ENCODE measurements around the gene AMDHD1.

Gene AMDHD1

DNA sequence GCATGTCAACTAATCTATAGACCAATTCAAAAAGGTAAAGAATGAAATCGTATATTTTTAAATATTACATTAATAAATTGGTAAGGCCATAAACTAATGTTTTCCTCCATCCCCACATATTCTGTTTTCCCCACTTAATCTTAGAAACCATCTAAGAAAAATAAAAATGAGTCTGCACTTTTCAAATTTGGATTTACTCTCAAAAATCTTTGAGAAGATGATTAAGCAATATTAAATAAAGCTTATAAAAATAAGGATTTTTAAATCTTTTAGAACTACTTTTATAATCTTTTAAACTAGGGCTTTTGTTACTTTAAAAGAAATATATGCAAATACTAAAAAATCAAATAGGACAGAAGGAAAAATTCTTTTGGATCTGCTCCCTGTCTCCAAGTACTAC lies 63.6 kb downstream of the AMDHD1 start (continued):
- TF ChIP-seq, protein P1, sequence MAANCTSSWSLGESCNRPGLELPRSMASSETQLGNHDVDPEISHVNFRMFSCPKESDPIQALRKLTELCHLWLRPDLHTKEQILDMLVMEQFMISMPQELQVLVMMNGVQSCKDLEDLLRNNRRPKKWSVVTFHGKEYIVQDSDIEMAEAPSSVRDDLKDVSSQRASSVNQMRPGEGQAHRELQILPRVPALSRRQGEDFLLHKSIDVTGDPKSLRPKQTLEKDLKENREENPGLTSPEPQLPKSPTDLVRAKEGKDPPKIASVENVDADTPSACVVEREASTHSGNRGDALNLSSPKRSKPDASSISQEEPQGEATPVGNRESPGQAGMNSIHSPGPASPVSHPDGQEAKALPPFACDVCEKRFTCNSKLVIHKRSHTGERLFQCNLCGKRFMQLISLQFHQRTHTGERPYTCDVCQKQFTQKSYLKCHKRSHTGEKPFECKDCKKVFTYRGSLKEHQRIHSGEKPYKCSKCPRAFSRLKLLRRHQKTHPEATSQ (tag by site-specific recombination; IDR thresholded peaks at IDR 0.05): no peak
- TF ChIP-seq ZBTB17 (tag by site-specific recombination; IDR thresholded peaks at IDR 0.05): no peak

DNA sequence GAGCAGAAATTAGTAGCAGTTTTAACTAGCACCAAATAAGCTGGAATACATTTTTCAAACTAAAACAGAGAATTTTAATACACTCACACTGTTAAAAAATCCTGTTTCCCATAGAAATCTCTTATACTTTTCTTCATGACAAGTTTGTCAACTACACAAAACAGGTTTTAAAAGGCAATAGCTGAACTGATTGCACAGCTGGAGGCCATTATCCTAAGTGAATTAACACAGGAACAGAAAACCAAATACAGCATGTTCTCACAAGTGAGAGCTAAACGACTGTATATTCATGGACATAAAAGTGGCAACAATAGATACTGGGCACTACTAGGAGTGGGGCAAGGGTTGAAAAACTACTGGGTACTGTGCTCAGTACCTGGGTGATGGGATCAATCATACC lies 64.6 kb downstream of the AMDHD1 start:
- CTCF ChIA-PET: interaction anchor here (0.7 to 2.2 kb wide), 2 partner anchors 10 to 88 kb away, joined by 3 to 11 read pairs; no protein-coding TSS in a partner anchor
- H3K36me3 ChIP-seq (ENCODE audit: control insufficient read depth in 2 of 2, insufficient read depth in 1 of 2, low read length in 2 of 2): peaks cover 39 to 82% of the 10 kb centered on the region in 2 experiments

DNA sequence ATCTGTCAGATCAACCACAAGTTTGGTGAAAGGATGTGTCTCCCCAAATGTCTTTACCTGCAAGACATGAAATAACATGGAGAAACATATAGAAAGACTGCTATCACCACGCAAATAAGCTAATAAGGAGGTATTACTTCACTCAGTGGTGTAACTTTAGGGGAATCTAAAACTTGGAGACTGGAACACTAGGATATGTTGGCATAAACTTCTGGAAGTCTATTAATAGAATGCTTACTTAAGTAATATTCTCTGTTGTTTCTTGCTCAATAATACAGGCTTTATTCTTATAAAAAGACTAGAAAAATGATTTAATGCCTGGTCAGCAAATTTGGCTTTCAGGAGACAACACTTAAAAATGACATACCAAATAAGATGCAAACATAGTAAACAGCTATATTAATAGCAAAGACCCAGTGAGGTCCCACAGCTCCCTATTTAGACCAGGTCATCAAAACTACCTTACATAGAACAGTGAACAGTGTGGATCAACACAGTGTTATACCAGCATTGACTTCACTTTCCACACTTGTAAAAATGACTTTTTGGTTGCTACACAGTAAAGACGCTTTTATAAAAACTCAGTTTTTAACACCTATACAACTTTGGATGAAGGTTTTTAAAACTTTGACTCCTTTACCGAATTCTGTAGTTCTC lies 71.9 kb downstream of the AMDHD1 start:
- no peaks in the 10 kb centered on the region for H3K9me3 ChIP-seq (ENCODE audit: control insufficient read depth, insufficient read depth, low read depth, low read length)
- POLR2A ChIA-PET: no interaction called here
- no peaks in the 10 kb centered on the region for H3K4me1 ChIP-seq (ENCODE audit: control insufficient read depth, insufficient read depth, low read length)
- no peak overlapping the region for H3K27ac ChIP-seq (ENCODE audit: extremely low read depth, low read depth, low read length)
- no peak overlapping the region for H3K4me3 ChIP-seq (ENCODE audit: low read depth, low read length)
- TF ChIP-seq ZNF610 (tag by site-specific recombination; IDR thresholded peaks at IDR 0.05; ENCODE audit: borderline replicate concordance) (no peak), ZSCAN30 (tag by site-specific recombination; IDR thresholded peaks at IDR 0.05) (no peak), ZNF112 (tag by site-specific recombination; IDR thresholded peaks at IDR 0.05) (no peak), ZNF133 (tag by site-specific recombination; IDR thresholded peaks at IDR 0.05) (no peak), ZNF335 (tag by site-specific recombination; conservative IDR thresholded peaks at IDR 0.05) (no peak), GLIS2 (tag by site-specific recombination; IDR thresholded peaks at IDR 0.05) (no peak), ZNF24 (tag by site-specific recombination; IDR thresholded peaks at IDR 0.05) (no peak), ZNF354C (tag by site-specific recombination; IDR thresholded peaks at IDR 0.05; ENCODE audit: borderline replicate concordance, low read depth) (no peak), SP7 (tag by site-specific recombination; IDR thresholded peaks at IDR 0.05) (no peak), ZNF266 (tag by site-specific recombination; IDR thresholded peaks at IDR 0.05; ENCODE audit: low read depth) (no peak), HOXD13 (CRISPR knock-in tag; IDR thresholded peaks at IDR 0.05; ENCODE audit: borderline replicate concordance) (no peak), ZNF629 (tag by site-specific recombination; IDR thresholded peaks at IDR 0.05) (no peak), GLI4 (tag by site-specific recombination; IDR thresholded peaks at IDR 0.05) (no peak)
- TF ChIP-seq, protein P2, sequence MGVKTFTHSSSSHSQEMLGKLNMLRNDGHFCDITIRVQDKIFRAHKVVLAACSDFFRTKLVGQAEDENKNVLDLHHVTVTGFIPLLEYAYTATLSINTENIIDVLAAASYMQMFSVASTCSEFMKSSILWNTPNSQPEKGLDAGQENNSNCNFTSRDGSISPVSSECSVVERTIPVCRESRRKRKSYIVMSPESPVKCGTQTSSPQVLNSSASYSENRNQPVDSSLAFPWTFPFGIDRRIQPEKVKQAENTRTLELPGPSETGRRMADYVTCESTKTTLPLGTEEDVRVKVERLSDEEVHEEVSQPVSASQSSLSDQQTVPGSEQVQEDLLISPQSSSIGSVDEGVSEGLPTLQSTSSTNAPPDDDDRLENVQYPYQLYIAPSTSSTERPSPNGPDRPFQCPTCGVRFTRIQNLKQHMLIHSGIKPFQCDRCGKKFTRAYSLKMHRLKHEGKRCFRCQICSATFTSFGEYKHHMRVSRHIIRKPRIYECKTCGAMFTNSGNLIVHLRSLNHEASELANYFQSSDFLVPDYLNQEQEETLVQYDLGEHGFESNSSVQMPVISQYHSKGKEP (tag by site-specific recombination; IDR thresholded peaks at IDR 0.05): no peak
- TF ChIP-seq, protein P3, sequence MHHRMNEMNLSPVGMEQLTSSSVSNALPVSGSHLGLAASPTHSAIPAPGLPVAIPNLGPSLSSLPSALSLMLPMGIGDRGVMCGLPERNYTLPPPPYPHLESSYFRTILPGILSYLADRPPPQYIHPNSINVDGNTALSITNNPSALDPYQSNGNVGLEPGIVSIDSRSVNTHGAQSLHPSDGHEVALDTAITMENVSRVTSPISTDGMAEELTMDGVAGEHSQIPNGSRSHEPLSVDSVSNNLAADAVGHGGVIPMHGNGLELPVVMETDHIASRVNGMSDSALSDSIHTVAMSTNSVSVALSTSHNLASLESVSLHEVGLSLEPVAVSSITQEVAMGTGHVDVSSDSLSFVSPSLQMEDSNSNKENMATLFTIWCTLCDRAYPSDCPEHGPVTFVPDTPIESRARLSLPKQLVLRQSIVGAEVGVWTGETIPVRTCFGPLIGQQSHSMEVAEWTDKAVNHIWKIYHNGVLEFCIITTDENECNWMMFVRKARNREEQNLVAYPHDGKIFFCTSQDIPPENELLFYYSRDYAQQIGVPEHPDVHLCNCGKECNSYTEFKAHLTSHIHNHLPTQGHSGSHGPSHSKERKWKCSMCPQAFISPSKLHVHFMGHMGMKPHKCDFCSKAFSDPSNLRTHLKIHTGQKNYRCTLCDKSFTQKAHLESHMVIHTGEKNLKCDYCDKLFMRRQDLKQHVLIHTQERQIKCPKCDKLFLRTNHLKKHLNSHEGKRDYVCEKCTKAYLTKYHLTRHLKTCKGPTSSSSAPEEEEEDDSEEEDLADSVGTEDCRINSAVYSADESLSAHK (tag by site-specific recombination; IDR thresholded peaks at IDR 0.05): no peak
- peaks cover 46 to 85% of the 10 kb centered on the region in 2 experiments for H3K36me3 ChIP-seq (ENCODE audit: control insufficient read depth in 2 of 2, insufficient read depth in 1 of 2, low read length in 2 of 2)
- CTCF ChIA-PET: interaction anchor here (0.6 to 2.3 kb wide), 6 partner anchors 10 to 966 kb away, joined by 3 to 14 read pairs (median 4); no protein-coding TSS in a partner anchor

More for the DNA sequence above, 64.6 kb downstream of the AMDHD1 start:
- TF ChIP-seq TCF7L2 (IDR thresholded peaks at IDR 0.05; ENCODE audit: borderline replicate concordance, low read depth, low read length) (no peak), OVOL3 (tag by site-specific recombination; IDR thresholded peaks at IDR 0.05) (no peak)
- H3K9me3 ChIP-seq (ENCODE audit: control insufficient read depth, insufficient read depth, low read depth, low read length): no peaks in the 10 kb centered on the region
- POLR2A ChIA-PET: no interaction called here
- no peak overlapping the region for H3K4me3 ChIP-seq (ENCODE audit: low read depth, low read length)
- no peaks in the 10 kb centered on the region for H3K4me1 ChIP-seq (ENCODE audit: control insufficient read depth, insufficient read depth, low read length)
- no peak overlapping the region for H3K27ac ChIP-seq (ENCODE audit: extremely low read depth, low read depth, low read length)

Measured in HEK293 (cell line).